Left ventricle myocardium inferior (tissue), 1 donor: ENCODE measurements around the gene RRP9. TPM values are rescaled to one million over a fixed set of nuclear protein-coding genes. Genes with fewer than 3 reads are reported as not detected.
"Not testable (repeated sequence)": the region's sequence is repeated elsewhere in the genome, so short reads cannot be mapped to it uniquely, and the experiment has no call there.

Experiments
- DNase-seq: peaks from one replicate; pipeline ENCODE4 v3.0.0-alpha.2; 2020
- H3K27ac ChIP-seq: fragments of 200-600 bp; replicated peaks from 2 replicates; pipeline ENCODE4 v1.8.0; 2021
- H3K27me3 ChIP-seq: fragments of 200-600 bp; 2 replicates; pipeline ENCODE4 v1.8.0; 2021; ENCODE audit warnings: low read depth
- H3K36me3 ChIP-seq: fragments of 200-600 bp; 2 replicates; pipeline ENCODE4 v1.8.0; 2021
- H3K4me1 ChIP-seq: fragments of 200-600 bp; 2 replicates; pipeline ENCODE4 v1.8.0; 2021
- H3K4me3 ChIP-seq: fragments of 200-600 bp; 2 replicates; pipeline ENCODE4 v1.8.0; 2021; ENCODE audit warnings: mild to moderate bottlenecking, moderate library complexity
- H3K9me3 ChIP-seq: fragments of 200-600 bp; replicated peaks from 2 replicates; pipeline ENCODE4 v1.8.0; 2021
- CTCF ChIP-seq: fragments of 200-600 bp; IDR thresholded peaks from 2 replicates; pipeline ENCODE4 v1.8.0; 2021; ENCODE audit warnings: antibody characterized with exemption, mild to moderate bottlenecking, borderline replicate concordance
- intact Hi-C: fragments of 100-400 bp; cut with micrococcal nuclease; formaldehyde crosslinking; loops from one replicate; pipeline ENCODE4 v1.11.0; 2022
- long read RNA-seq: library from polyadenylated mRNA; unstranded; transcript quantifications from one replicate; pipeline ENCODE4 v2.0.0, GENCODE V29; 2021
- total RNA-seq: library from RNA; stranded (reverse); fragmentation: NEBNext Ultra II Directional; extraction: Animal tissue kit (Norgen Biotek cat#: 25700); gene quantifications from one replicate; pipeline ENCODE4 v1.2.1, GENCODE V29; 2021
- donor health status: DM: no; HTN: yes; CAD: no; lungs with severe emphysema.

Gene RRP9
- total RNA-seq, result 8.6 TPM
- long read RNA-seq, transcript RRP9-201 (15 exons, 1,578 nt), result major isoform, 17 of 25 reads
- long read RNA-seq, partial matches to known transcripts, result 4 of 25 reads
- long read RNA-seq, other reads (novel, unspliced or antisense), result 4 of 25 reads

GRCh38 chr3:51941798-51942602, at the start of gene RRP9, which contains the start of gene PARP3:
Gene RRP9 (minus strand): TSS chr3:51941904. CDS start chr3:51941867, 37 bp downstream.
Gene PARP3 (plus strand): TSS chr3:51942363. CDS start chr3:51943356, 993 bp downstream.
- peak; percentile 100 for DNase-seq
- H3K36me3 ChIP-seq, result peaks cover 44% of the 10 kb centered on the region
- no peaks in the 10 kb centered on the region for H3K27me3 ChIP-seq
- no peaks in the 10 kb centered on the region for H3K9me3 ChIP-seq
- peaks cover 36% of the 10 kb centered on the region for H3K4me1 ChIP-seq
- H3K4me3 ChIP-seq, result peak within 1 kb of the TSS; percentile 82
- TF ChIP-seq CTCF, result peak; percentile 100
- peak within 1 kb of the TSS; percentile 98 for H3K27ac ChIP-seq
- intact Hi-C loops, result no loop called here

GRCh38 chr3:51990501-51990971, 48.8 kb upstream of the RRP9 start:
- H3K4me3 ChIP-seq, H3K27ac ChIP-seq, H3K27me3 ChIP-seq, intact Hi-C loops, H3K9me3 ChIP-seq, DNase-seq: not testable (repeated sequence)
- peaks cover 42% of the 10 kb centered on the region for H3K4me1 ChIP-seq
- H3K36me3 ChIP-seq, result peaks cover 32% of the 10 kb centered on the region

- intact Hi-C loops, result no loop called here
- DNase-seq, result no peak
- no peak overlapping the region for H3K27ac ChIP-seq
Observed at GRCh38 chr3:51988286-51989146, 46.8 kb upstream of the RRP9 start.

GRCh38 chr3:51987568-51987967, 45.9 kb upstream of the RRP9 start:
- Histone ChIP-seq H3K9me3 (no peaks in the 10 kb centered on the region), H3K4me1 (peaks cover 30% of the 10 kb centered on the region), H3K27ac (no peak overlapping the region), H3K27me3 (no peaks in the 10 kb centered on the region), H3K36me3 (peaks cover 8% of the 10 kb centered on the region), H3K4me3 (no peak overlapping the region)
- intact Hi-C loops, result no loop called here
- TF ChIP-seq CTCF, result no peak
- DNase-seq, result no peak

More at GRCh38 chr3:51988286-51989146, 46.8 kb upstream of the RRP9 start:
- H3K27me3 ChIP-seq, result no peaks in the 10 kb centered on the region
- no peaks in the 10 kb centered on the region for H3K9me3 ChIP-seq
- peaks cover 17% of the 10 kb centered on the region for H3K36me3 ChIP-seq
- no peak for TF ChIP-seq CTCF
- H3K4me1 ChIP-seq, result peaks cover 32% of the 10 kb centered on the region
- H3K4me3 ChIP-seq, result no peak overlapping the region

- Histone ChIP-seq H3K27me3 (no peaks in the 10 kb centered on the region), H3K27ac (no peak overlapping the region), H3K4me3 (no peak overlapping the region), H3K4me1 (peaks cover 42% of the 10 kb centered on the region), H3K36me3 (no peaks in the 10 kb centered on the region), H3K9me3 (no peaks in the 10 kb centered on the region)
- intact Hi-C loops, result no loop called here
- no peak for TF ChIP-seq CTCF
- DNase-seq, result no peak
Observed at GRCh38 chr3:51986010-51986947, 44.6 kb upstream of the RRP9 start.
